ENCODE measurements around the gene MYMK.

GRCh38 chr9:133526721-133527321, 2.1 kb upstream of the MYMK start:
- TF ChIP-seq EZH2 (IDR thresholded peaks at IDR 0.05) (no peak), POLR2AphosphoS5 (IDR thresholded peaks at IDR 0.05; ENCODE audit: borderline replicate concordance, low read depth, low read length) (peak; percentile 26; the same call in 1 of the 2 replicates)

Data from SK-N-MC (cell line).